MM.1S (cell line): ENCODE data around the gene LGR4.

Experiments used
- DNase-seq: peaks from one replicate; pipeline ENCODE4 v3.0.0-alpha.2; 2015
- H2AFZ ChIP-seq: fragments of 300-600 bp; sonication (generic); 2 replicates; pipeline ENCODE4 v1.6.0; 2016; ENCODE audit warnings: antibody characterized with exemption, low read length
- H3F3A ChIP-seq: fragments of 300-600 bp; sonication (generic); 2 replicates; pipeline ENCODE4 v1.6.1; 2016; ENCODE audit warnings: mild to moderate bottlenecking, antibody characterized with exemption, low read length, moderate library complexity, mixed read lengths; ENCODE audit not compliant: insufficient read depth
- H3K27ac ChIP-seq: fragments of 300-600 bp; sonication (generic); 2 replicates; pipeline ENCODE4 v1.5.1; 2016; ENCODE audit warnings: mild to moderate bottlenecking, low read length
- H3K27me3 ChIP-seq: fragments of 300-600 bp; sonication (generic); replicated peaks from 2 replicates; pipeline ENCODE4 v1.6.0; 2016; ENCODE audit warnings: low read length; ENCODE audit not compliant: insufficient read depth
- H3K36me3 ChIP-seq: fragments of 300-600 bp; sonication (generic); replicated peaks from 2 replicates; pipeline ENCODE4 v1.6.1; 2016; ENCODE audit warnings: mild to moderate bottlenecking, low read length, mixed read lengths; ENCODE audit not compliant: insufficient read depth
- H3K4me1 ChIP-seq: fragments of 300-600 bp; sonication (generic); 2 replicates; pipeline ENCODE4 v1.6.1; 2016; ENCODE audit warnings: low read length, mixed read lengths
- H3K4me2 ChIP-seq: fragments of 300-600 bp; sonication (generic); 2 replicates; pipeline ENCODE4 v1.6.0; 2016; ENCODE audit warnings: low read depth, low read length
- H3K4me3 ChIP-seq: fragments of 300-600 bp; sonication (generic); 2 replicates; pipeline ENCODE4 v1.5.1; 2016; ENCODE audit warnings: low read length, mixed read lengths
- H3K79me2 ChIP-seq: fragments of 300-600 bp; sonication (generic); 2 replicates; pipeline ENCODE4 v1.6.1; 2016; ENCODE audit warnings: mixed run types, low read length, mixed read lengths
- H3K9ac ChIP-seq: fragments of 300-600 bp; sonication (generic); 2 replicates; pipeline ENCODE4 v1.6.1; 2016; ENCODE audit warnings: low read length, mixed read lengths
- H3K9me2 ChIP-seq: fragments of 300-600 bp; sonication (generic); replicated peaks from 2 replicates; pipeline ENCODE4 v1.6.1; 2016; ENCODE audit warnings: mild to moderate bottlenecking, low read length, mixed read lengths; ENCODE audit not compliant: insufficient read depth
- H3K9me3 ChIP-seq: fragments of 300-600 bp; sonication (generic); replicated peaks from 2 replicates; pipeline ENCODE4 v1.6.1; 2016; ENCODE audit warnings: mild to moderate bottlenecking, low read length, mixed read lengths; ENCODE audit not compliant: insufficient read depth
- H4K20me1 ChIP-seq: fragments of 300-600 bp; sonication (generic); 2 replicates; pipeline ENCODE4 v1.6.1; 2016; ENCODE audit warnings: mild to moderate bottlenecking, low read length, moderate library complexity, mixed read lengths; ENCODE audit not compliant: insufficient read depth
- EZH2 ChIP-seq: fragments of 300-600 bp; sonication (generic); optimal IDR thresholded peaks from 2 replicates; pipeline ENCODE3; 2017; ENCODE audit warnings: low read depth, mild to moderate bottlenecking, antibody characterized with exemption, low read length, mixed read lengths
- EZH2phosphoT487 ChIP-seq: fragments of 300-600 bp; sonication (generic); IDR thresholded peaks from 2 replicates; pipeline ENCODE4 v1.6.1; 2018; ENCODE audit warnings: antibody characterized with exemption, low read length
- TF ChIP-seq, protein P1 (sequence below): fragments of 300-600 bp; sonication (generic); IDR thresholded peaks from 2 replicates; pipeline ENCODE4 v1.5.1; 2016; ENCODE audit warnings: antibody characterized with exemption, low read length, mixed read lengths

LGR4 gene

GRCh38 chr11:27380771-27381170 is 91.8 kb downstream of the LGR4 start:
- Histone ChIP-seq H3K27me3 (no peaks in the 10 kb centered on the region), H3K9ac (no peak overlapping the region), H3K79me2 (no peaks in the 10 kb centered on the region), H3K9me2 (no peaks in the 10 kb centered on the region), H3F3A (no peaks in the 10 kb centered on the region), H2AFZ (no peak overlapping the region), H3K27ac (no peak overlapping the region), H3K9me3 (no peaks in the 10 kb centered on the region), H3K4me3 (no peak overlapping the region), H3K36me3 (no peaks in the 10 kb centered on the region), H3K4me1 (no peaks in the 10 kb centered on the region), H4K20me1 (no peaks in the 10 kb centered on the region), H3K4me2 (no peak overlapping the region)
- TF ChIP-seq EZH2phosphoT487 (no peak), EZH2 (no peak)
- TF ChIP-seq, protein P1, sequence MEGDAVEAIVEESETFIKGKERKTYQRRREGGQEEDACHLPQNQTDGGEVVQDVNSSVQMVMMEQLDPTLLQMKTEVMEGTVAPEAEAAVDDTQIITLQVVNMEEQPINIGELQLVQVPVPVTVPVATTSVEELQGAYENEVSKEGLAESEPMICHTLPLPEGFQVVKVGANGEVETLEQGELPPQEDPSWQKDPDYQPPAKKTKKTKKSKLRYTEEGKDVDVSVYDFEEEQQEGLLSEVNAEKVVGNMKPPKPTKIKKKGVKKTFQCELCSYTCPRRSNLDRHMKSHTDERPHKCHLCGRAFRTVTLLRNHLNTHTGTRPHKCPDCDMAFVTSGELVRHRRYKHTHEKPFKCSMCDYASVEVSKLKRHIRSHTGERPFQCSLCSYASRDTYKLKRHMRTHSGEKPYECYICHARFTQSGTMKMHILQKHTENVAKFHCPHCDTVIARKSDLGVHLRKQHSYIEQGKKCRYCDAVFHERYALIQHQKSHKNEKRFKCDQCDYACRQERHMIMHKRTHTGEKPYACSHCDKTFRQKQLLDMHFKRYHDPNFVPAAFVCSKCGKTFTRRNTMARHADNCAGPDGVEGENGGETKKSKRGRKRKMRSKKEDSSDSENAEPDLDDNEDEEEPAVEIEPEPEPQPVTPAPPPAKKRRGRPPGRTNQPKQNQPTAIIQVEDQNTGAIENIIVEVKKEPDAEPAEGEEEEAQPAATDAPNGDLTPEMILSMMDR: no peak
- DNase-seq: no peak

DNA sequence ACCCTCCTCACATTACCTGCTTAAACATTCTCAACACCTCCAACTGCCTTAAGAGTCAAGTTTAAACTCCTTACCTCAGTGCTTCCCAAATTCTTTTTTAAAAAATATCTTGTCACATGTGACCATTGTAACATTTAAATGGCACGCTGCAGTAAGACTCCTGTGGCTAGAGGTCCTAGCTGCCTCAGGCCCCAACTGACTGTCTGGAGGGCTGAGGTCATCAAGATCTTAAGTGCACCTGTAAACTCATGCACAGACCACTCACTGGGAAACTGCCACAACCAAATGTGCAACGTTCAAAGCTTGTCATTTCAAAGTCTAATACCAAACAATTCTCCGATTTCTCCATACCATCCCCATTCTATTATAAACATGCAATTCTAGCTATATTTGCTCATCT is 93.1 kb downstream of the LGR4 start:
- H3K9me3 ChIP-seq: no peaks in the 10 kb centered on the region
- no peaks in the 10 kb centered on the region for H3K4me1 ChIP-seq
- DNase-seq: no peak
- no peaks in the 10 kb centered on the region for H3F3A ChIP-seq
- no peaks in the 10 kb centered on the region for H3K9me2 ChIP-seq
- no peak overlapping the region for H3K9ac ChIP-seq
- no peaks in the 10 kb centered on the region for H4K20me1 ChIP-seq
- no peaks in the 10 kb centered on the region for H3K79me2 ChIP-seq
- no peak overlapping the region for H3K27ac ChIP-seq
- H3K27me3 ChIP-seq: no peaks in the 10 kb centered on the region
- H2AFZ ChIP-seq: no peak overlapping the region
- H3K4me3 ChIP-seq: no peak overlapping the region
- no peaks in the 10 kb centered on the region for H3K36me3 ChIP-seq
- no peak for TF ChIP-seq EZH2
- no peak for TF ChIP-seq EZH2phosphoT487
- TF ChIP-seq, protein P1: no peak
- H3K4me2 ChIP-seq: no peak overlapping the region

- H3F3A ChIP-seq: no peaks in the 10 kb centered on the region
- 0 out of 2 replicates have a peak, but pooled peaks cover 3% of the 10 kb centered on the region for H3K4me1 ChIP-seq
- H3K9ac ChIP-seq: no peak overlapping the region
- H2AFZ ChIP-seq: no peak overlapping the region
- DNase-seq: no peak
- no peaks in the 10 kb centered on the region for H3K79me2 ChIP-seq
- H3K27me3 ChIP-seq: no peaks in the 10 kb centered on the region
- H3K4me2 ChIP-seq: no peak overlapping the region
- TF ChIP-seq EZH2phosphoT487: no peak
- no peak for TF ChIP-seq EZH2
- TF ChIP-seq, protein P1: no peak
- H3K27ac ChIP-seq: no peak overlapping the region
- H3K9me3 ChIP-seq: no peaks in the 10 kb centered on the region
- no peaks in the 10 kb centered on the region for H4K20me1 ChIP-seq
- no peaks in the 10 kb centered on the region for H3K36me3 ChIP-seq
- H3K4me3 ChIP-seq: no peak overlapping the region
- no peaks in the 10 kb centered on the region for H3K9me2 ChIP-seq
These were observed 97.2 kb downstream of the LGR4 start for GRCh38 chr11:27375370-27375769.
